Aorta (tissue), 5 donors: ENCODE data around the gene ADAMTSL3. TPM values are rescaled to one million over a fixed set of nuclear protein-coding genes. Genes with fewer than 3 reads are reported as not detected.
A peak's percentile ranks its signal among the peaks of the same experiment; 100 is the strongest.
"Not testable (repeated sequence)": the region's sequence is repeated elsewhere in the genome, so short reads cannot be mapped to it uniquely, and the experiment has no call there.

ENCODE experiments used
- ATAC-seq: fragments of 200-7000 bp; cut with Tn5 transposase; one replicate; pipeline ENCODE4 v1.9.1; 2022; ENCODE audit warnings: moderate library complexity; ENCODE audit not compliant: low FRiP score
- DNase-seq, 2 donors: peaks; one replicate each; pipeline ENCODE4 v3.0.0-alpha.2; 2020
- H3K27ac ChIP-seq, 2 donors: one replicate each; pipeline ENCODE4 v1.5.1; 2013; ENCODE audit warnings: low read length in 2 of 2, mild to moderate bottlenecking in 2 of 2, moderate library complexity in 2 of 2, control low read depth in 1 of 2, inconsistent platforms in 1 of 2, low read depth in 1 of 2
- H3K27me3 ChIP-seq, 2 donors: one replicate each; pipeline ENCODE4 v1.6.1; 2013; ENCODE audit warnings: control low read depth in 1 of 2, low read length in 1 of 2, mild to moderate bottlenecking in 1 of 2, moderate library complexity in 1 of 2; ENCODE audit not compliant: insufficient read depth in 2 of 2, control insufficient read depth in 1 of 2
- H3K36me3 ChIP-seq, 2 donors: one replicate each; pipeline ENCODE4 v1.6.1; 2013; ENCODE audit warnings: control low read depth in 1 of 2, low read length in 1 of 2, mild to moderate bottlenecking in 1 of 2; ENCODE audit not compliant: insufficient read depth in 2 of 2, control insufficient read depth in 1 of 2
- H3K4me1 ChIP-seq, 2 donors: one replicate each; pipeline ENCODE4 v1.6.1; 2013; ENCODE audit warnings: low read length in 2 of 2, control low read depth in 1 of 2, mild to moderate bottlenecking in 1 of 2, moderate library complexity in 1 of 2; ENCODE audit not compliant: insufficient read depth in 2 of 2, control insufficient read depth in 1 of 2
- H3K4me3 ChIP-seq, 2 donors: one replicate each; pipeline ENCODE4 v1.5.1; 2013; ENCODE audit warnings: low read length in 2 of 2, control low read depth in 1 of 2, mild to moderate bottlenecking in 1 of 2
- H3K9me3 ChIP-seq: one replicate; pipeline ENCODE4 v1.6.1; 2013; ENCODE audit warnings: mild to moderate bottlenecking, low read length; ENCODE audit not compliant: control insufficient read depth
- WGBS, 2 donors: extraction: QIAGEN DNeasy Blood & Tissue Kit; methylation state at CpG; one replicate each; pipeline ENCODE4 v1.1.7; 2013; 5-methylcytosine and 5-hydroxymethylcytosine counted together
- intact Hi-C, 2 donors: fragments of 100-400 bp; cut with DNase I; formaldehyde crosslinking; loops; one replicate each; pipeline versions ENCODE4 v1.14.2 to v1.15.0; 2022
- polyA plus RNA-seq, 2 donors: library from polyadenylated mRNA; stranded (reverse); fragments of 200-250 nt; gene quantifications; one replicate each; pipeline ENCODE4 v1.2.3, GENCODE V29; 2013
- total RNA-seq, 2 donors: library from RNA; stranded (reverse); fragmentation: NEBNext Ultra II Directional; extraction: Animal tissue kit (Norgen Biotek cat#: 25700); gene quantifications; one replicate each; pipeline ENCODE4 v1.2.1, GENCODE V29; 2021
- donor health status: healthy with polysubstance abuse.
- donor health status: Bipolar disorder and iron deficiency.
- donor health status: DM: no; HTN: no; CAD: no.
- donor health status: DM: no; HTN: no; CAD: no.
- donor health status: DM: yes; HTN: yes; CAD: no.

Gene ADAMTSL3
- total and polyA plus RNA-seq, 4 donors, result 4.6 to 74.5 (median 36.6) TPM

GRCh38 chr15:83959477-83959876 is 305.6 kb downstream of the ADAMTSL3 start:
- no peaks in the 10 kb centered on the region for H3K9me3 ChIP-seq
- no peak overlapping the region for H3K4me3 ChIP-seq
- DNase-seq (no peak), ATAC-seq (no peak)
- 95 to 96% methylated on average over 2 of the region's 2 CpGs for WGBS, 2 donors
- H3K27me3 ChIP-seq, result no peaks in the 10 kb centered on the region
- H3K4me1 ChIP-seq, result peaks cover 0 to 5% of the 10 kb centered on the region in 2 donors
- intact Hi-C loops, result no loop called here
- peaks cover 2 to 3% of the 10 kb centered on the region in 2 donors for H3K36me3 ChIP-seq
- H3K27ac ChIP-seq, result no peak overlapping the region

- intact Hi-C loops, result no loop called here
- ATAC-seq, result no peak
- Histone ChIP-seq H3K27ac (no peak overlapping the region), H3K4me1 (peaks cover 0 to 5% of the 10 kb centered on the region in 2 donors), H3K9me3 (no peaks in the 10 kb centered on the region), H3K36me3 (peaks cover 0 to 2% of the 10 kb centered on the region in 2 donors), H3K27me3 (no peaks in the 10 kb centered on the region), H3K4me3 (no peak overlapping the region)
- WGBS, 2 donors, result 87 to 90% methylated on average over 6 of the region's 6 CpGs
- no peak for DNase-seq
Measured at GRCh38 chr15:83960192-83960829, 306.4 kb downstream of the ADAMTSL3 start.

- intact Hi-C loops, result no loop called here
- no peaks in the 10 kb centered on the region for H3K27me3 ChIP-seq
- no peak for DNase-seq
- no peak overlapping the region for H3K4me3 ChIP-seq
- no peak overlapping the region for H3K27ac ChIP-seq
- no peaks in the 10 kb centered on the region for H3K9me3 ChIP-seq
- 96 to 97% methylated on average over 3 of the region's 3 CpGs for whole genome bisulfite sequencing, 2 donors
- H3K36me3 ChIP-seq, result peaks cover 0 to 2% of the 10 kb centered on the region in 2 donors
- peaks cover 0 to 5% of the 10 kb centered on the region in 2 donors for H3K4me1 ChIP-seq
- ATAC-seq, result no peak
Measured at GRCh38 chr15:83961311-83961710, 307.4 kb downstream of the ADAMTSL3 start.

DNA sequence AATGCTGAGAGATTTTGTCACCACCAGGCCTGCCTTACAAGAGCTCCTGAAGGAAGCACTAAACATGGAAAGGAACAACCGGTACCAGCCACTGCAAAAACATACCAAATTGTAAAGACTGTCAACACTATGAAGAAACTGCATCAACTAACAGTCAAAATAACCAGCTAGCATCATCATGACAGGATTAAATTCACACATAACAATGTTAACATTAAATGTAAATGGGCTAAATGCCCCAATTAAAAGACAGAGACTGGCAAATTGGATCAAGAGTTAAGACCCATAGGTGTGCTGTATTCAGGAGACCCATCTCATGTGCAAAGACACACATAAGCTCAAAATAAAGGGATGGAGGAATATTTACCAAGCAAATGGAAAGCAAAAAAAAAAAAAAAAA is 311.0 kb downstream of the ADAMTSL3 start:
- DNase-seq, H3K27ac ChIP-seq: not testable (repeated sequence)

DNA sequence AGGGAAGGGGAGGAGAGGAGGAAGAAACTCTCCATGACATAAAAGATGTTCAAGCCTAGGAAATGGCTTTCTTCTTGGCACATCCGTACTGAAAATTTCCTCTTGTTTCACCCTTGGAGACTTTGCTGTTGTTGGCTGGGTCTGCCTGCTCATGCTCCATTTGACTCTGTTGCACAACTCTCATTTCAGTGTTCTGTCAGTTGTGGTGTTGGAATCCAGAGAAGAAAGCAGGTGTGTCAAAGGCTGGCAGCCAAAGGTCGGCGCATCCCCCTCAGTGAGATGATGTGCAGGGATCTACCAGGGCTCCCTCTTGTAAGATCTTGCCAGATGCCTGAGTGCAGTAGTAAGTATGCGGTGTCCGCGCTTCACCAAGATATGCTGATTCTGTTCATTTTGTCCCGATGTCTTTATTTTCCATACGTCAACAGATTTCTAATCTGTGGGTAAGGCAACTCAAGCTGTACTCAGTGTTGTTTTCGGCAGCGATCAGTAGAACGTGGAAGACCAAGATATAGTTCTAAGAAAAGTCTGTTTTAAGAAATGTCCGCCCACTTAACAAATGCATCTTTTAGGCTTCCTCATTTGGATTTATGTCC is 316.5 kb downstream of the ADAMTSL3 start:
- no peak for DNase-seq
- Histone ChIP-seq H3K4me3 (no peak overlapping the region), H3K27ac (no peak overlapping the region), H3K4me1 (no peaks in the 10 kb centered on the region), H3K36me3 (peaks cover 2% of the 10 kb centered on the region in 2 donors), H3K27me3 (no peaks in the 10 kb centered on the region), H3K9me3 (no peaks in the 10 kb centered on the region)
- intact Hi-C loops, result no loop called here
- ATAC-seq, result peak; percentile 52
- WGBS, 2 donors, result 86 to 87% methylated on average over 12 of the region's 12 CpGs

More for the DNA sequence above, 311.0 kb downstream of the ADAMTSL3 start:
- H3K4me3 ChIP-seq, H3K4me1 ChIP-seq, ATAC-seq, H3K9me3 ChIP-seq, H3K27me3 ChIP-seq, H3K36me3 ChIP-seq, intact Hi-C loops: not testable (repeated sequence)
- 83 to 98% methylated on average over 1 of the region's 1 CpG for WGBS, 2 donors

DNA sequence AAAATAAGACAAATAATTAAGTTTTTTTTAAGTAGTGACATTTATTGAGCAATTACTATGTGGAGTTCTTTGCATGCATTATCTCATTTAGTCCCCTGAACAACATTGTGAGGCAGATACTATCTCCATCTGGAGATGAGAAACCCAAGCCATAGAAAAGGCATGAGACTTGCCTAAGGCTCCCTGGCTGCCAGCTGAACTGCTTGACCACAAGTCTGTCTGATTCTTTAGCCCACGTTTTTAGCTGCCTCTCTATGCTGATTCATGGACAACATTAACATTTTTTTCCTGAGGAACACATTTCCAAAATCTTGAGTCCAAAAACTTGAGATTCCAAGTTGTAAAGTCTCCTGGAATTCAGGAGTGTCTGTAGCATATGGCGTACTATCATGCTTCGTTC is 318.1 kb downstream of the ADAMTSL3 start:
- H3K27ac ChIP-seq, result no peak overlapping the region
- WGBS, 2 donors, result 30 to 54% methylated on average over 3 of the region's 3 CpGs
- DNase-seq, result peak in 1 of 2 donors; percentile 55

GRCh38 chr15:83973816-83974215 is 319.9 kb downstream of the ADAMTSL3 start:
- Histone ChIP-seq H3K27me3 (no peaks in the 10 kb centered on the region), H3K9me3 (no peaks in the 10 kb centered on the region), H3K4me1 (peaks cover 0 to 3% of the 10 kb centered on the region in 2 donors), H3K4me3 (no peak overlapping the region), H3K36me3 (peaks cover 2% of the 10 kb centered on the region in 2 donors), H3K27ac (no peak overlapping the region)
- ATAC-seq (no peak), DNase-seq (no peak)
- WGBS, 2 donors, result 89% methylated on average over 3 of the region's 3 CpGs
- intact Hi-C loops, result no loop called here

More for the DNA sequence above, 318.1 kb downstream of the ADAMTSL3 start:
- Histone ChIP-seq H3K4me1 (no peaks in the 10 kb centered on the region), H3K4me3 (no peak overlapping the region), H3K27me3 (no peaks in the 10 kb centered on the region), H3K9me3 (no peaks in the 10 kb centered on the region), H3K36me3 (peaks cover 2% of the 10 kb centered on the region in 2 donors)
- intact Hi-C loops, result no loop called here
- ATAC-seq, result no peak

DNA sequence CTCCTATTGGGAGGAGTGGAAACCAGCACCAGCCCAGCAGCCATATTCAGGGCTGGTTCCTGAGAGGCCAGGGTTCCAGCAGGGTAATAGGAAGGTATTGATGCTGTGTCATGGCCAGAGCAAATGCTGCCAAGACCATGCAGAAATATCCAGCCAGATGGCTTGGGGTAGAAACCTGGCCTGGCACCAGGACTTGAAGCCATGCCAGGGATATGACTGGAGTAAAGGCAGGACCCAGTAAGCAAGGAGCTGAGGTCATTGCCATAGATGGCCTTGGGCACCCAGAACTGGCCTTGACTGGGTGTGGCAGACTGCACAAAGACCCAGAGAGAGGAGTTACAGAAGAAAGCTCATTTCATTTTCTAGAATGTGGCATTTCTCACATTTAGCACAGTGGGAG is 324.1 kb downstream of the ADAMTSL3 start:
- peak; percentile 49 for ATAC-seq
- no peaks in the 10 kb centered on the region for H3K9me3 ChIP-seq
- H3K27me3 ChIP-seq, result no peaks in the 10 kb centered on the region
- intact Hi-C loops, result no loop called here
- H3K4me3 ChIP-seq, result no peak overlapping the region
- H3K4me1 ChIP-seq, result peaks cover 0 to 3% of the 10 kb centered on the region in 2 donors
- peaks cover 3 to 6% of the 10 kb centered on the region in 2 donors for H3K36me3 ChIP-seq
- H3K27ac ChIP-seq, result peak overlapping the region in 1 of 2 donors; percentile 76
- DNase-seq, result peak in 1 of 2 donors; percentile 62

GRCh38 chr15:83978588-83978987 is 324.7 kb downstream of the ADAMTSL3 start:
- intact Hi-C loops, result no loop called here
- DNase-seq (no peak), ATAC-seq (no peak)
- H3K4me3 ChIP-seq, result no peak overlapping the region
- no peaks in the 10 kb centered on the region for H3K27me3 ChIP-seq
- peak overlapping the region in 1 of 2 donors; percentile 76 for H3K27ac ChIP-seq
- H3K9me3 ChIP-seq, result no peaks in the 10 kb centered on the region
- peaks cover 3 to 6% of the 10 kb centered on the region in 2 donors for H3K36me3 ChIP-seq
- 20 to 24% methylated on average over 3 of the region's 3 CpGs for WGBS, 2 donors
- peaks cover 0 to 3% of the 10 kb centered on the region in 2 donors for H3K4me1 ChIP-seq
